Measurements from ENCODE around the gene FAM163A. TPM values are rescaled to one million over a fixed set of nuclear protein-coding genes. Genes with fewer than 3 reads are reported as not detected.

FAM163A gene
- total and polyA plus RNA-seq, 9 of the 15 experiments (the other 6 are each of a cell fraction or from before 2014, with no cell fraction given) = not detected

GRCh38 chr1:179794669-179795068 is 51.6 kb downstream of the FAM163A start (continued):
- TF ChIP-seq PHF8 (IDR thresholded peaks at IDR 0.05; ENCODE audit: borderline replicate concordance, low read length) (no peak), CBFA2T2 (conservative IDR thresholded peaks at IDR 0.05) (peak; percentile 68), BRF2 (IDR thresholded peaks at IDR 0.05; ENCODE audit: borderline replicate concordance, insufficient read depth, insufficient read length) (no peak), SIN3A (IDR thresholded peaks at IDR 0.05; ENCODE audit: borderline replicate concordance in 2 of 2, control insufficient read depth in 1 of 2, low read depth in 2 of 2, low read length in 2 of 2) (no peak), HNRNPUL1 (IDR thresholded peaks at IDR 0.05; ENCODE audit: low read length) (no peak), NUFIP1 (IDR thresholded peaks at IDR 0.05; ENCODE audit: partially characterized antibody) (no peak), KHSRP (IDR thresholded peaks at IDR 0.05) (no peak), RUNX1 (IDR thresholded peaks at IDR 0.05; ENCODE audit: low read depth) (no peak)

- POLR2A ChIA-PET = interaction anchor here (1.5 to 1.7 kb wide), 2 partner anchors 7 to 10 kb away, joined by 5 to 6 read pairs; no protein-coding TSS in a partner anchor
- TF ChIP-seq XRCC3 (IDR thresholded peaks at IDR 0.05) (no peak), SMARCB1 (IDR thresholded peaks at IDR 0.05; ENCODE audit: insufficient read length, low read depth) (no peak), NFATC3 (IDR thresholded peaks at IDR 0.05) (no peak), RREB1 (CRISPR knock-in tag; IDR thresholded peaks at IDR 0.05) (no peak), ZNF512 (tag; IDR thresholded peaks at IDR 0.05) (no peak)
Observed at GRCh38 chr1:179798213-179798863, 55.2 kb downstream of the FAM163A start.

More at GRCh38 chr1:179798213-179798863, 55.2 kb downstream of the FAM163A start:
- Histone ChIP-seq H2AFZ (ENCODE audit: low read depth, low read length) (no peak overlapping the region), H3K4me2 (ENCODE audit: insufficient read depth, low read length) (no peak overlapping the region), H3K79me2 (ENCODE audit: control insufficient read depth, insufficient read depth, low read length) (no peaks in the 10 kb centered on the region), H3K4me3 (no peak overlapping the region), H3K4me1 (replicated peaks in 1 of 2; ENCODE audit: control insufficient read depth in 2 of 2, insufficient read depth in 2 of 2, low read length in 2 of 2) (no peaks in the 10 kb centered on the region), H3K9ac (ENCODE audit: insufficient read depth in 1 of 2, low read depth in 2 of 2, low read length in 2 of 2) (no peak overlapping the region), H3K9me1 (ENCODE audit: control insufficient read depth, insufficient read depth, low read length) (no peaks in the 10 kb centered on the region), H3K27me3 (ENCODE audit: control insufficient read depth in 2 of 2, insufficient read depth in 2 of 2, low read length in 2 of 2) (peaks cover 37 to 68% of the 10 kb centered on the region in 2 experiments; a peak in 4 of 5 replicates), H4K20me1 (replicated peaks; ENCODE audit: control insufficient read depth, insufficient read depth, low read length) (no peaks in the 10 kb centered on the region; the same call in 1 of the 2 replicates), H3K27ac (ENCODE audit: extremely low read depth, low read depth, low read length) (no peak overlapping the region), H3K9me3 (replicated peaks; ENCODE audit: control insufficient read depth, insufficient read depth, low read depth, low read length) (no peaks in the 10 kb centered on the region), H3K36me3 (ENCODE audit: control insufficient read depth, insufficient read depth, low read length) (no peaks in the 10 kb centered on the region)
- ATAC-seq (no peak), FAIRE-seq (no peak), DNase-seq (ENCODE audit: extremely low read depth in 1 of 4, low spot score in 3 of 4) (no peak)
- intact Hi-C loops (cut with micrococcal nuclease) (no loop called here), in situ Hi-C loops (cut with MboI) (no loop called here)
- under 1% methylated on average over 10 of the region's 10 CpGs for WGBS (ENCODE audit: insufficient coverage, low coverage, missing lambda C conversion rate)
- no TSS peak for BruUV-seq (replicated peaks)
- CTCF ChIA-PET (ENCODE audit: low intra/inter-chr PET ratio) = no interaction called here
